ENCODE measurements around the gene LSM14A. TPM values are rescaled to one million over a fixed set of nuclear protein-coding genes. Genes with fewer than 3 reads are reported as not detected.

Gene LSM14A
- 100 to 1,000 TPM in 3 of 4 donors, 10 to 100 TPM in 1; 94.4 to 172 (median 130) TPM for total RNA-seq

- intact Hi-C loops (cut with DNase I) = no loop called here
- Histone ChIP-seq H3K9me3 (no peaks in the 10 kb centered on the region), H3K4me1 (peaks cover 46 to 49% (median 47%) of the 10 kb centered on the region in 4 donors), H3K4me3 (peak within 1 kb of the TSS; percentile 89 to 96 (median 90)), H3K36me3 (no peaks in the 10 kb centered on the region), H3K27ac (replicated peaks in 1 of 4) (peak within 1 kb of the TSS; percentile 98 to 100 (median 99)), H3K27me3 (no peaks in the 10 kb centered on the region)
- TF ChIP-seq, protein P1, sequence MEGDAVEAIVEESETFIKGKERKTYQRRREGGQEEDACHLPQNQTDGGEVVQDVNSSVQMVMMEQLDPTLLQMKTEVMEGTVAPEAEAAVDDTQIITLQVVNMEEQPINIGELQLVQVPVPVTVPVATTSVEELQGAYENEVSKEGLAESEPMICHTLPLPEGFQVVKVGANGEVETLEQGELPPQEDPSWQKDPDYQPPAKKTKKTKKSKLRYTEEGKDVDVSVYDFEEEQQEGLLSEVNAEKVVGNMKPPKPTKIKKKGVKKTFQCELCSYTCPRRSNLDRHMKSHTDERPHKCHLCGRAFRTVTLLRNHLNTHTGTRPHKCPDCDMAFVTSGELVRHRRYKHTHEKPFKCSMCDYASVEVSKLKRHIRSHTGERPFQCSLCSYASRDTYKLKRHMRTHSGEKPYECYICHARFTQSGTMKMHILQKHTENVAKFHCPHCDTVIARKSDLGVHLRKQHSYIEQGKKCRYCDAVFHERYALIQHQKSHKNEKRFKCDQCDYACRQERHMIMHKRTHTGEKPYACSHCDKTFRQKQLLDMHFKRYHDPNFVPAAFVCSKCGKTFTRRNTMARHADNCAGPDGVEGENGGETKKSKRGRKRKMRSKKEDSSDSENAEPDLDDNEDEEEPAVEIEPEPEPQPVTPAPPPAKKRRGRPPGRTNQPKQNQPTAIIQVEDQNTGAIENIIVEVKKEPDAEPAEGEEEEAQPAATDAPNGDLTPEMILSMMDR (IDR thresholded peaks at IDR 0.05) = peak in 1 of 3 experiments; percentile 26
- TF ChIP-seq POLR2A (IDR thresholded peaks at IDR 0.05; ENCODE audit: low read depth) (no peak), POLR2AphosphoS5 (IDR thresholded peaks at IDR 0.05) (peak; percentile 65 to 84)
- peak; percentile 97 for DNase-seq (ENCODE audit: extremely low spot score)
- WGBS = under 1% methylated on average over 35 of the region's 83 CpGs
Observed at GRCh38 chr19:34171877-34172660, at the start of gene LSM14A. Gene LSM14A (plus strand): TSS chr19:34172504. CDS start chr19:34172643, 139 bp downstream.

DNA sequence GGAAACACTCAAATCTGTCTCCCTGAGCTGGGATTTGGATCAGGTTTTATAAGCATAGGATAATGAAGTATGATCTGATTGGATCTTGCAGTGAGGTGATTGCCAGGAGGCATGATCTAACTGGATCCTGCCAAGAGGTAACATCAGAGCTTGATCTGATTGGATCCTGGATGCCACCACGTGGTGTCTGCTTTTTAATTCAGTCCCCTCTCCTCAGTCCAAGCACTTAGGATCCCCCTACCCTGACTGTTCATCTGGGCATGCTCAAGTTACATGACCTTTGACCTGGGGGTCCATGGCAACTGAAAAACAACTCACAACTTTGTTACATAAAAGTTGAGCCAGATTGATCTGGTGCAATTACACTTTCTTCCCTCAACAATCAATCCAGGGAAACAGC, 47.5 kb upstream of the LSM14A start:
- TF ChIP-seq EP300 (IDR thresholded peaks at IDR 0.05) (no peak), POLR2A (IDR thresholded peaks at IDR 0.05; ENCODE audit: low read depth) (no peak), POLR2AphosphoS5 (IDR thresholded peaks at IDR 0.05) (no peak)
- TF ChIP-seq, protein P1 (IDR thresholded peaks at IDR 0.05) = no peak
- WGBS = no CpG with 5 or more reads among the region's 1 CpG
- Histone ChIP-seq H3K9me3 (no peaks in the 10 kb centered on the region), H3K36me3 (no peaks in the 10 kb centered on the region), H3K4me3 (no peak overlapping the region), H3K4me1 (no peaks in the 10 kb centered on the region), H3K27ac (replicated peaks in 1 of 4) (no peak overlapping the region), H3K27me3 (no peaks in the 10 kb centered on the region)
- no peak for DNase-seq (ENCODE audit: extremely low spot score)
- intact Hi-C loops (cut with DNase I) = no loop called here

DNA sequence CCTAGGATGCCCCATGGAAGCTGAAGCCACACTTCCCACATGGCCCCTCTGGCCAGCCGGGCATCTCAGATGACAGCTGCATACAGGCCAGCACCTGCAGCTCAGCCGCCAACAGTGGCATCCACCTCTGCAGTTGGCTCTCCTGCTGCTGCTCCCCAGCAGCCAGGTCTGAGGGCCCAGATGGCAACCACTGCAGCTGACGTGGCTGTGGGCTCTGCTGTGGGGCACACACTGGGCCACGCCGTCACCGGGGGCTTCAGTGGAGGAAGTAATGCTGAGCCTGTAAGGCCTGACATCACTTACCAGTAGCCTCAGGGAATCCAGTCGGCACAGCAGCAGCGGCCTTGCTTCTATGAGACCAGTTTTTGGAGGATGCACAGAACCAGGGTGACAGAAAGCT, 45.3 kb upstream of the LSM14A start:
- H3K36me3 ChIP-seq = no peaks in the 10 kb centered on the region
- H3K9me3 ChIP-seq = no peaks in the 10 kb centered on the region
- WGBS = 60% methylated on average over 3 of the region's 8 CpGs
- intact Hi-C loops (cut with DNase I) = no loop called here
- no peak overlapping the region for H3K27ac ChIP-seq (replicated peaks in 1 of 4)
- no peaks in the 10 kb centered on the region for H3K4me1 ChIP-seq
- no peak overlapping the region for H3K4me3 ChIP-seq
- no peak for DNase-seq (ENCODE audit: extremely low spot score)
- no peaks in the 10 kb centered on the region for H3K27me3 ChIP-seq
- TF ChIP-seq, protein P1 (IDR thresholded peaks at IDR 0.05) = no peak
- no peak for TF ChIP-seq POLR2A (IDR thresholded peaks at IDR 0.05; ENCODE audit: low read depth)
- TF ChIP-seq EP300 (IDR thresholded peaks at IDR 0.05) = no peak
- no peak for TF ChIP-seq POLR2AphosphoS5 (IDR thresholded peaks at IDR 0.05)

DNA sequence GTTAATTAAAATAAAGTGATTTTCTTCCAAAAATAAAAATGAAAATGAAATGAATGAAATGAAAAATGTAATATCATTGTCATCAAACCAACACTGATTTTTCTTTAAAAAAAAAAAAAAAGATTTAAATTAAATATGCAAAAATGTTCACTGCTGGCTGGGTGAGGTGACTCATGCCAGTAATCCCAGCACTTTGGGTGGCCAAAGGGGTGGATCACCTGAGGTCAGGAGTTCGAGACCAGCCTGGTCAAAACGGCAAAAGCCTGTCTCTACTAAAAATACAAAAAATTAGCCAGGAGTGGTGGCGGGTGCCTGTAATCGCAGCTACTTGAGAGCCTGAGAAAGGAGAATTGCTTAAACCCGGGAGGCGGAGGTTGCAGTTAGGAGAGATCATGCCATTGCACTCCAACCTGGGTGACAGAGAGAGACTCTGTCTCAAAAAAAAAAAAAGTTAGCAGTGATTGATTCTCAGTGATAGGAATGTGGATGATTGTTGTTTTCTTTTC, 44.6 kb upstream of the LSM14A start:
- Histone ChIP-seq H3K27ac (replicated peaks in 1 of 4) (no peak overlapping the region), H3K9me3 (no peaks in the 10 kb centered on the region), H3K36me3 (no peaks in the 10 kb centered on the region), H3K27me3 (no peaks in the 10 kb centered on the region), H3K4me3 (no peak overlapping the region), H3K4me1 (no peaks in the 10 kb centered on the region)
- intact Hi-C loops (cut with DNase I) = no loop called here
- 85% methylated on average over 6 of the region's 6 CpGs for WGBS
- no peak for DNase-seq (ENCODE audit: extremely low spot score)
- TF ChIP-seq EP300 (IDR thresholded peaks at IDR 0.05) (no peak), POLR2AphosphoS5 (IDR thresholded peaks at IDR 0.05) (no peak), POLR2A (IDR thresholded peaks at IDR 0.05; ENCODE audit: low read depth) (no peak)
- TF ChIP-seq, protein P1 (IDR thresholded peaks at IDR 0.05) = no peak
